GM23248 (cell line): ENCODE measurements around the gene NHERF1.

Source experiments
- EZH2 ChIP-seq: fragments of 200-600 bp; sonication (generic); IDR thresholded peaks from 2 replicates; pipeline ENCODE4 v1.6.1; 2018; ENCODE audit warnings: antibody characterized with exemption, mild to moderate bottlenecking; ENCODE audit not compliant: insufficient read depth, poor library complexity, severe bottlenecking
- EZH2phosphoT487 ChIP-seq: fragments of 200-600 bp; sonication (generic); IDR thresholded peaks from 2 replicates; pipeline ENCODE4 v1.6.1; 2018; ENCODE audit warnings: antibody characterized with exemption, moderate library complexity, mild to moderate bottlenecking, low read depth; ENCODE audit not compliant: insufficient read depth

- TF ChIP-seq EZH2: no peak
- no peak for TF ChIP-seq EZH2phosphoT487
Observed at GRCh38 chr17:74729866-74730265, 18.6 kb upstream of the NHERF1 start.
